HEK293T (cell line): ENCODE measurements around the gene SAMD1.

ENCODE experiments used
- CTBP1 ChIP-seq: fragments of 450-650 bp; IDR thresholded peaks from 2 replicates; pipeline ENCODE4 v1.6.1; 2016; ENCODE audit warnings: borderline replicate concordance
- FOXM1 ChIP-seq: fragments of 450-650 bp; IDR thresholded peaks from 2 replicates; pipeline ENCODE4 v1.6.1; 2017; ENCODE audit warnings: mild to moderate bottlenecking, borderline replicate concordance
- HDGF ChIP-seq: fragments of 450-650 bp; IDR thresholded peaks from 2 replicates; pipeline ENCODE4 v1.6.1; 2017; ENCODE audit warnings: antibody characterized with exemption, borderline replicate concordance
- SP1 ChIP-seq: fragments of 450-650 bp; IDR thresholded peaks from 2 replicates; pipeline ENCODE4 v1.6.1; 2017
- SUZ12 ChIP-seq: fragments of 450-650 bp; IDR thresholded peaks from 2 replicates; pipeline ENCODE4 v1.6.1; 2016; ENCODE audit warnings: mild to moderate bottlenecking
- ZNF384 ChIP-seq: fragments of 450-650 bp; IDR thresholded peaks from 2 replicates; pipeline ENCODE4 v1.6.1; 2016

DNA sequence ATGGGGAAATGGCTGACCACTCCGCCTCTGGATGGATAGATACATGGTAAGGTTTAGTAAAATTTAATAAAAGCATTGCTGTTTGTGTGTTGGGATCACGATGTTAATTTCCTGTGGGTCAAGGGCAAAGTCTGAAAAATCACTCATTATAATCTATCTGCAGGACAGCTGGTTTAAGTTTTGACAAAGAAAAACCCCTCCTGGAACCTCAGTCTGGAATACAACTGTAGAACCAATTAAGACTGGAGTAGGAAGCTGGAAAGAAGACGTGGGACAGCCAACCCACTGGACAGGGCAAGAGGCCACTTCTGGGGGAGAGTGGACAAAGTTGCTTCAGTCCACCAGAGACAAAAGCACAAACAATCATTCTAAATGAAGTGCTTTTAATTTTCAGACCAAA lies 28.6 kb upstream of the SAMD1 start:
- TF ChIP-seq ZNF384, result no peak
- no peak for TF ChIP-seq HDGF
- no peak for TF ChIP-seq SP1
- TF ChIP-seq SUZ12, result no peak
- TF ChIP-seq CTBP1, result no peak
- no peak for TF ChIP-seq FOXM1
